NAMALWA (cell line): Measurements from ENCODE around the gene ABCC10.
"Not testable (repeated sequence)": the region's sequence is repeated elsewhere in the genome, so short reads cannot be mapped to it uniquely, and the experiment has no call there.

Experiments used
- DNase-seq: peaks from one replicate; pipeline ENCODE4 v3.0.0-alpha.2; 2015; ENCODE audit warnings: low spot score

The ABCC10 gene

GRCh38 chr6:43496370-43497128 is 69.2 kb downstream of the ABCC10 start:
- DNase-seq, result peak; percentile 41

GRCh38 chr6:43497129-43497396 is 69.7 kb downstream of the ABCC10 start:
- DNase-seq, result no peak

GRCh38 chr6:43497689-43498088 is 70.3 kb downstream of the ABCC10 start:
- no peak for DNase-seq

- not testable (repeated sequence) for DNase-seq
Observed at GRCh38 chr6:43498291-43498690, 71.0 kb downstream of the ABCC10 start.

- no peak for DNase-seq
Observed at GRCh38 chr6:43499028-43499815, 71.9 kb downstream of the ABCC10 start.
